ENCODE results near the gene SAMD4B.
"Not testable (repeated sequence)": the region's sequence is repeated elsewhere in the genome, so short reads cannot be mapped to it uniquely, and the experiment has no call there.

Gene SAMD4B

GRCh38 chr19:39372941-39373340 is 30.7 kb downstream of the SAMD4B start:
- no peak for DNase-seq

DNA sequence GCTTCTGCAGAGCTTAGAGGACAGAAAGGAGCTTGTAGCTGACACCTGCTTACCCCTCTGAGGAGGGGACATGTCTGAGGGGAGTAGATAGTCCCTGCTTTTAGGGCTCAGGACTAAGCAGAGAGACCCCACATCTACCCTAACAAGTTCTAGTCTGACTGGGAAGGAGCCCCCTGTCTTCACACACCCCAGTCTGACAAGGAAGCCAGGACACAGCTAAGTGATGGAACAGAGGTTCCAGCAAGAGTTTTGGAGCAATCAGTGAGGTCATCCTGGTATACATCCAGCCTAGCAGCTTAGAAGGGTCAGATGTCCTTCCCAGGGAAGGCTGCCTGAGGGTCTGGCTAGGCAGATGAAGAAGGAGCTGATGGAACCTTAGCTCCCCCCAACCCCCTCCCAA is 33.7 kb downstream of the SAMD4B start:
- no peak for DNase-seq

- DNase-seq, result no peak
These were observed 35.4 kb downstream of the SAMD4B start for GRCh38 chr19:39377373-39378362.

- DNase-seq, result not testable (repeated sequence)
These were observed 37.1 kb downstream of the SAMD4B start for GRCh38 chr19:39379366-39379765.

GRCh38 chr19:39379865-39380396 is 37.7 kb downstream of the SAMD4B start:
- DNase-seq, result no peak

GRCh38 chr19:39380521-39381502 is 38.6 kb downstream of the SAMD4B start:
- DNase-seq, result no peak

DNA sequence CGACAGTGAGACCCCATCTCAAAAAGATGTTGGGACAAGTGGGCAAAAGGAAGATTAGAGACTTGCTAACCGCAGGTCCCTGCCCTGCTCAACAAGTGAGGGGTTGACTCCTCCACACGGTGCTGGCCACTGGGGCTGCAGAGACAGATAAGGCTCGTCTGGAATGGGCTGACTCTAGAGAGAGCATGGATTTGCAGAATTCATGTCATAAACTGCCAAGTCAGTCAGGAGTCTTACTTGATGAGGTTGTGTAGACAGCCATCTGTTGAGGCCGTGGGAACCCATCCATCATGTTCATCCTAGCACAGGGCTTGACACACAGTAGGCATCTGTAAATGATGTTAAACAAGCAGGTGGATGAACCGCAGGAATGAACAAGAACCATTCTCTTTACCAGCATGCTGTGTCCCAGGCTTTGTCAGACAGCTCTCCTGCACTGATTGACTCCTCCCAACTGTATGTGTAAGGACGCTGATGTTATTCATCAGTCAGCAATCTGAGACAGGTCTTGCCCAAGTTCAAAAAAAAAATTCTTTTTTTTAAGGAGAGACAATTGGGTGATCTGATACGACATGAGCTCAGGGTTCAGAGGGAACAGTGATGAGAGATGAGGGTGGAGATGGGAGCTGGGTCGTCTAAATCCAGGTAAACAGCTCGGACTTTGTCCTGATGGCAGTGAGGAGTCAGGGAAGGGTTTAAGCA is 39.8 kb downstream of the SAMD4B start:
- no peak for DNase-seq

- DNase-seq, result no peak
These were observed 41.0 kb downstream of the SAMD4B start for GRCh38 chr19:39382991-39383828.

DNA sequence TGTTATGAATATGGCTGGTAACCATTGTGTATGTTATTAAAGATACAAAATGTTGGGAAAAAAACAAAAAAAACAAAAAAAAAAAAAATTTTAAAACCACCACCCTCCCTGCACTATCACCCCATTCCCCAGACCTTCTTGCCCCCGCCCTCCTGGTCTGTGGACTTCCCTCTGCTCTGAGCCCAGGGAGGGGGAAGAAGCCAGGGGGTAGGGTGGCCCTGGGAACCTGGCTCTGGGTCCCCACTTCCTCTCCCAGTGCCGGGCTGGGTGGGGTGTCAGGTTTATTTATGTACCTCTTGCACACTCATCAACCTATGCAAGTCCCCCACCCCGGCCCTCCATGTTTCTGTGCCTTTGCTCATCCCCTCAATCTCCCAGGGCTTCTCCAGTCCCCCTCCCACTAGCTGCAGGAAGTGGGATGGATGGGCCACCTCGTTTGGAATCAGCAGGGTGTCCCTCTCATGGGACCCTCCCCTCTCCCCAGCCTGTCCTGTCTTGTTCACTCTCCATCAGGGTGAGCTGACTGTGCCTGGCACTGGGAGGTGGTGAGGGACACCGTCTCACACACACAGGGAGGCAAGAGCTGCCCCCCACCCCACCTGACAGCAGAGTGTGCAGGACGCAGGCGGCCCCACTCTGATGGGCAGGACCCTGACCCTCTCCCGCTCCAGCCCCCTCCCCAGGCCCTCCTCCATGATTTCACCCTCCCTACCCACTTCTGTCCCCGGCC is 42.8 kb downstream of the SAMD4B start:
- no peak for DNase-seq

- no peak for DNase-seq
These were observed 43.6 kb downstream of the SAMD4B start for GRCh38 chr19:39385629-39386411.

DNA sequence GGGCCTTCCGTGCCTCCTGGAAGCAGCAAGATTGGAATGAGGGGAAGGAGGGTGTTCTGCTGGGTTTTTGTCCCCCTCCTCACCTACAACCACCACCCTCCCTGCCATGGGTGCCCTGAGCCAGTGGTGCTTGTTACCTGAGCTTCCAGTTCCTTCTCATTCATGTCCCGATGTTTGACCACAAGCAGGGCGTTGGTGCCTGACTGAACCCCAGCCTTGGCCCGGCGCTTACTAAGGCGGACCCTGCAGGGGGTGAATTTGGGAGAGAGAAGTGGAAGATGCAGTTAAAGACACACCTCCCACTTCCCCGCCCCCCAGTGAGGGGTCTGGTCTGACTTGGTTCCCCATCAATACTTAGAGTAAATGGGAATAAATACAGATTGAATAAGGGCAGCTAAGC is 44.3 kb downstream of the SAMD4B start:
- DNase-seq, result no peak

DNA sequence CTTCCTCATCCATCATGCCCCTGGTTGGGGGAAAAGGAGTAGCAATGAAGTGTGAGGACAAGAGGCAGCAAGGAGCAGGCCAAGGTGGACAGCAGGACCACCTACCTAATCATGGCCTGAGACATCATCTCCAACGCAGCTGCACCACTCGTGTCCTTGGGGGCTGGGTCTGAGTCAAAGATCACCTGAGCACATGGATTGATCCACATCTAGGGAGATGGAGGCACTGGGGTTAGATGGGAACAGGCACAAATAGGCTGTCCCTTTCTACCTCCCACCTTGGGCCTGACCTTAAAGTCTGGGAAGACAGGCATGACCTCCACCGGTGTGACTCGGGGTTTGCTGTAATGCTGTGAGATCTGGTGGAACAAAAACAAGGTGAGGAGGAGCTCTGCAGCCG is 46.4 kb downstream of the SAMD4B start:
- DNase-seq, result no peak

DNA sequence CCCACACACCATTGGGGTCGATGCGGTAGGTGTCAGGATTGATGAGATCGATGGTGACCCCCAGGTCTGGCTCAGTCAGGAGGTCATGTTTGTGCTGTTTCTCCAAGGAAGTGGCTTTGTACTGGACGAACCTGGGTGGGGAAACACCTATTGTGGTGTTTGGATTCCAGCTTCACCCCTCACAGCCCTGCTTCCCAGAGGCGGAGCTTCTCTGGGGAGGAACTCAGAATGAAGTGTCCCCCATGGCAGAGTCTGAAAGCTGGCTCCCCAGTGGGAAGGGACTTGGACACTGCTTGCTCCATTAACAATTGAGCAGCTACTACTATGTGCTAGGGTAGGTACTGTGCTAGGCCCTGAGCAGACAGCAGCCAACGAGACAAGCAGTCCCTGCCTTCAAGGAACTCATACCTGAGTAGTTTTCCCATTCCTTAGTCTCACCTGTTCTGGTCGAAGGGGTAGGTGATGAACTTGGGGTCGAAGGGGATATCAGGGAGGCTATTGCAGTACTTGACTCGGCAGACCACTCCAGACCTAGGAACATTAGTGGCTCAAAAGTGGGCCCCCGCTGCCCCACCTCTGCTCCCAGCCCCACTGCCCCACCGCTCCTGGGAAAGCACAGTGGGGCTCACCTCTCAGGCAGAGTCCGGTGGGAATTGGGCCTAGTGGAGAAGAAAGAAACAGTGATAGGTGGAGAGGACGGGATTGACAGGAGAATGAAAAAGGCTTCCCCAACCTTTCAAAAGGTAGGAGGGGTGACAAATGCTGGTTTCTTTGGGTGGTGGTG is 47.6 kb downstream of the SAMD4B start:
- DNase-seq, result no peak

- DNase-seq, result peak; percentile 81
These were observed 48.2 kb downstream of the SAMD4B start for GRCh38 chr19:39390451-39390750.

- DNase-seq, result peak; percentile 96
These were observed 48.7 kb downstream of the SAMD4B start, which contains the start of the genes MED29 and PAF1 for GRCh38 chr19:39390751-39391437. Gene MED29, plus strand, starts transcription at chr19:39391378. Its CDS starts 45 bp downstream, at chr19:39391423. Gene PAF1, minus strand, starts transcription at chr19:39391106. Its CDS starts 242 bp downstream, at chr19:39390864.

- DNase-seq, result peak; percentile 95
These were observed 55.4 kb downstream of the SAMD4B start for GRCh38 chr19:39397360-39398296.

DNA sequence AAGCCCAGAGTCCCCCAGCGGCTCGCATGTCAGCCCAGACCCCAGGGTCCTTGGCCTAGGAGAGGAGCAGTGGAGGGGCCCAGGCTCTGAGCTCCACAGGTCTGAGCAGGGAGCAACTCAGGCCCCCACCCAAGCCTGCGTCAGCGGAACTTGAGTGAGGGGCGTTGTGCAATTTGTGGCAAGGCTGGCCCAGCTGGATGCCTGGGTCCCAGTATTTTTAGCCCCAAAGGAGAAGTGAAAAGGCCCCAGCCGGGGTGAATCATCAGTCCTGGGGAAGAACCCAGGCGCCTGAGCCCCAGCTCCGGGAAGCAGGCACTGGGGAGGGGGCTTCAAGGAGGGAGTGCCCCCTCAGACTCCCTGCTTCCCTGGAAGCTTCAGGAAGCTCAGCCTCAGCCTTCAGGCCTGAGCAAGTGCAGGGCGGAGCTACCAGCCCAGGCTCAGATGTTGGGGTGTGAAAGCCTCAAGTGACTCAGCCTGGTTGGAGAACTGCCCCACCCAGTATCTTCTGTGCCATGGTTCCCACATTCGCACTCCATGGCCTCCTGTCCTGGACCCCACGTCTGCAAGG is 56.2 kb downstream of the SAMD4B start:
- DNase-seq, result peak; percentile 79

All from stimulated activated CD4-positive, alpha-beta T cell treated with anti-CD3 and anti-CD28 coated beads, Interleukin-15, amount 100 ng/mL, for 24 hours (primary cell).